GM18909 (cell line): ENCODE results near the gene SMIM15.

ENCODE experiments used
- ATAC-seq: cut with Tn5 transposase; IDR thresholded peaks from one replicate; pipeline ENCODE4 v1.9.1; 2021; ENCODE audit warnings: mild to moderate bottlenecking; ENCODE audit not compliant: unreplicated experiment, poor library complexity

SMIM15 gene

GRCh38 chr5:61162832-61163567 lies 732 bp upstream of the SMIM15 start:
- ATAC-seq, result no peak

DNA sequence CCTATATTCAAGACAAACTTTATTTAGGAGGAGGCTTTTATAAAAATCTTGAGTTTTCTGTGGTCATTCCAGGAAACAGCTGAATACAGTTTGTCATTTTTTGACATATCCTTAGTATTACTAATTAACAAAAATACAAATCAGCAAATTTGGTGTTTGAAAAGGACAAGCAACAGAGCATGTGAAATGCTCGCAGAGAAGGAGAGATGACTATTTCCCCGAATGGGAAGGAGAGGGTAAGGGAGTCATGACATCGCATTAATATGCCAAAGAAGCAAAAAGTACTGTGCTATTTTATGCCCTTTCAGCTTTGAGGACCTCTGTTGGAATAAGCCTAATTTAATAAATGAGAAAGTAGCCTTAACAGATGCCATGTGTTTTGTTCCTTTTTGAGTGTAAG lies 1.8 kb downstream of the SMIM15 start:
- ATAC-seq, result no peak

GRCh38 chr5:61159836-61160235 lies 2.4 kb downstream of the SMIM15 start:
- no peak for ATAC-seq

DNA sequence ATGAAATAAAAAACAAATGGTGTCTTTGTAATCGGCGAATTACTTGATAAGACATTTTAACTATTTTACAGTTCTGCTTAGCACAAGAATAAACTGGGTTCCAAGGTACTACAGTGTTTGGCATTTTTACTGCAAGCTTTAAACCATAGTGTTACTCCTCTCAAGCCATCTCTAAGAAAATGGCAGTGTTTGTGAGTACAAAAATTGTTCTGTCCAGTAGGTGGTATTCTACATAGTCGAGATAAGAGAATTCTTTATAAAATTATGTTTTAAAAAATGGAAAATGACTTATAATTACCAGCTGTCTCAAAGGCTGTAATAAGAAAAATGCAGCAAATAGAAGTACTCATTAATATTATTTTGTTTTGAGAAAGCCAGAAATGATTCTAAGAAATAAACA lies 3.2 kb downstream of the SMIM15 start:
- no peak for ATAC-seq

DNA sequence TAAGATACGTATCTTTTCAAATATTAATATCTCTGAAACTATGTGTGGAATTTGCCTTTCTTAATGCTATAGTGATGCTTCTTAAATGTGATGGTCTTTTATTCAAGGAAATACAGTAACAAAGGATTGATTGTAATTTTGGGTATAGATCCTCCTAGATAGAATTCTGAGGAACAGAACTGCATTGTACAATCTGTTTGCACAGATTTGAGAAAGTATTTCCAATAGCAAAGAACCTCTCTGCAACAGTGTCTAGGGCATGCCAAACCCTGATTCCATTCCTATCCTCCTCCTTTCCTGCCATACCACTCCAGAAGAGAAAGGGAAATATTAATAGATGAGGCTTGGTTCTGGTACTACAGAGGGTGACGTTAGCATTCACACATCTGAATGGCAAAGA lies 10.4 kb downstream of the SMIM15 start:
- no peak for ATAC-seq

DNA sequence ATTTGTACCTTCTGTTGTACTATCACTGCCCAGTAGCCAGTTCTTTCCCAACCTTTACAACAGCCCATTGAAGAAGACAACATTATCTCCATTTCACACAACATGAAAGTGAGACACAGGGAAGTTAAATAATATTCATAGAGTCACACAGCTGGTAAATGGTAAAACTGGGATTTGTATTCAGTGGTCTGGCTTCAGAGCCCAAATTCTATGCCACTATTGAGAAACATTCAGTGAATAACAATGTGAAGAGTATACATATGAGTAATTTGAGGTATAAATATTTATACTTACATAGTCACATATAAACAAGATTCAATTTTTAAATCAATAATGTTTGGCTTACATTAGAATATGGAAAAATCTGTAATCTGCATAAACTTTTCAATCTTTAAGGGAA lies 13.8 kb downstream of the SMIM15 start:
- no peak for ATAC-seq

- no peak for ATAC-seq
These were observed 19.5 kb downstream of the SMIM15 start for GRCh38 chr5:61142811-61143210.

DNA sequence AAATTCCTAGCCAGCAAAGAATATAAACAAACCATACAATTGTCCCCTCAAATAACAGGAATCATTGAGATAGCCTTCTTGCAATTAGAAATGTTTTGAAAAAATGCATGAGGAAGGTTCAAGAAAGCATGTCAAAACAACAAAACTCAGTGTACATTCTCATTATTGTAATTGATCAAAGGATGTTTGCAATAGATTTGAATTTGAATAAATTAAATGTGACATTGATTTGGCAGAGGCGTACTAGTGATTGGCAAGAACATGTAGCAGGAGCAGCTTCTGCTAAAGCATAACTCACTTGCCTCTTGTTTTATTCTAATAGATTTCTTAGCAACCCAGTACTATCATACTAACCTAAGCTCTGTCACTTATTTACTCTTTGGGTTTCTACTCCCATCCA lies 19.9 kb downstream of the SMIM15 start:
- ATAC-seq, result no peak

- no peak for ATAC-seq
These were observed 20.5 kb downstream of the SMIM15 start for GRCh38 chr5:61141801-61142200.

DNA sequence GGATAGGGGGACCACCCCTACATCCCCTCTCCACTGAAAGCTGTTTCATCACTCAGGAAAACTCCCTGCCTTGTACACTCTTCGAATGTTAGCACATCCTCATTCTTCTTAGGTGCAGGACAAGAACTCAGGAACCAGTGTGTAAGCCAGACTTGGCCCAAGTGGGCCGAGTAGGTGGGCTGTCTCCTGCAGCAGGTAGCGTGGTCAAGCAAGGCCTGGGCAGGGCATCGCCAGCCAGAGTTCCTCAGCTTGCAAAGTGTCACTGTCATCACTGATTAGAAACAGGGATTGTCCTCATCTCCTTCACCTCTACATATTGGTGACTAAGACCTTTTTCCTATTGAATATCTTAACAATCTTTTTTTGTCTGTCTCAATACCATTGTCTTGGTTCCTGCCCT lies 22.3 kb downstream of the SMIM15 start:
- no peak for ATAC-seq

DNA sequence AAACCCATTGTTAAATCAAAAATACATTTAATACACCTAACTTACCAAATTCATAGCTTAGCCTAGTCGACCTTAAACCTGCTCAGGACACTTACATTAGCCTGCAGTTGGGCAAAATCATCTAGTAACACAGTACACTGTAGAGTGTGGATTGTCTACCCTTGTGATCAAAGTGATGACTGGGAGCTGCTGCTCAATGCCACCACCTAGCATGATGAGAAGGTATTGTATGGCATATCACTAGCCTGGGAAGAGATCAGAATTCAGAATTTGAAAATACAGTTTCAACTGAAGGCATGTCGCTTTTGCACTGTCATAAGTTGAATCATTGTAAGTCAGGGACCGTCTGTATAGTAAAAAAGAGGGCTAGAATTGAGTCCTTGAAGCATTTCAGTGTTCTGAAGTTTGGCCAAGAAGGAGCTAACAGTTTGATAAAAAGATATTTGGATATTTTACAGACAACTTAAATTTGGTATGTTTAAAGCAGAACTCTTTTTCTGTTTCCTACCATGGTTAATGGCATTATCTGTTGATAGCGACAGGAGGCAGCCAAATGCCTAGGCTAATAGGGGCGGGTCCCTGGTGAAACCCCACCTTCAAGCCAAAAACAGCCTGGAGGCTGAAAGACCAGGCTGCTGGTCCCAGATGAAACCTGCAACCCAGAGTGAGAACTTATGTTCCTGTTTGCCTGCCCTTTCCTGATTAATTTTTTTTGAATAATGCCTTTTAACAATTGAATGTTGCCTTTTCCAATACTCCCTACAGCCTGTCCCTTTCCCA lies 23.0 kb downstream of the SMIM15 start:
- no peak for ATAC-seq

DNA sequence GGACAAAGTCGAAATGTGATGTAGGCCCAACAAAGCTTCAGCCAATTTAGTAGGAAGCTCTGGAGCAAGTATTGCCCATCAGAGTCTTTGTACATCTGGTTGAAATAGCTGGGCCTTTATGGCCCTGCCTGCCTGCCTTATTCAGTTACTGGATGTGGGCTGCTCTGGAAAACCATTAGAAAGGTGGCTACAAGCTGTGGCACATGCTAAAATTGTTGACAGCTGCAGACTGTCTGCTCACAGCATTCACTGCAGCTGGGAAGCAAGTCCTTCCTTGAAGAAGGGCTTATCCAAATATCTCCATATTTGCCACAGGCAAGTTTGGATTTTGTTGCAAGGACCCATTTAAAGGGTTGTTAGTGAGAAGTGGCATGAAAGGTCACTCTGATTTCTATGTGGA lies 24.4 kb downstream of the SMIM15 start:
- no peak for ATAC-seq

DNA sequence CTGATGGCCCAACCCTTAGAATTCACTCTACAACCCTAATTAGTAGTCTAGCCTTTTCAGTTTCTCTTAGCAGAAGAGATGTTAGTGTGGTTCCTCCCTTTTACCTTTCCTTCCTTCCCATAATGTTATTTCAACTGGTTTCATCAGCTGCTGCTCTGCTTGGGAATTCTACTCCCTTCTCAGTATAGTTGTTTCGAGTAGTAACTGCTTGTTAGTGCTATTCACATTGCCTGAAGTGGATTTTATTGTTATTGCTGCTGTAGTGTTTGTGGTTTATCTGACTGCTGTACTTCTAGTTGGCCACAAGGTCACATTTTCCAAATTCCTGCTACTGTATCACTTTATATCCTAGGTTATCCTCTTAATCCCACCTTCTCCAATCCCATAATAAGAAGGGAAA lies 29.7 kb downstream of the SMIM15 start:
- ATAC-seq, result no peak

GRCh38 chr5:61130289-61130688 lies 32.0 kb downstream of the SMIM15 start:
- ATAC-seq, result no peak

DNA sequence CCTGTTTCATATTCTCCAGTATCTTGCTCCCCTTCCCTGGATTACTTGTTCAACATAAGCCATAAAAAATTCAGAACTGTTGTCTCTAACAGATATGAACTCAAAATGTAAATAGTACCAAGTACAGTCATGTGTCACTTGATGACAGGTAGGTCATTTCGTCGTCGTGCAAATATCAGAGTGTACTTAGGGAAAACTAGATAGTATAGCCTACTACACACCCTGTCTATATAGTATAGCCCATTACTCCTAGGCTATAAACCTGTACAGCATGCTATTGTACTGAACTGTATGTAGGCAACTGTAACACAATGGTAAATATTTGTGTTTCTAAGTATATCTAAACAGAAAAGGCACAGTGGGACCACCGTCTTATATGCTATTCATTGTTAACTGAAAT lies 39.1 kb downstream of the SMIM15 start:
- no peak for ATAC-seq

DNA sequence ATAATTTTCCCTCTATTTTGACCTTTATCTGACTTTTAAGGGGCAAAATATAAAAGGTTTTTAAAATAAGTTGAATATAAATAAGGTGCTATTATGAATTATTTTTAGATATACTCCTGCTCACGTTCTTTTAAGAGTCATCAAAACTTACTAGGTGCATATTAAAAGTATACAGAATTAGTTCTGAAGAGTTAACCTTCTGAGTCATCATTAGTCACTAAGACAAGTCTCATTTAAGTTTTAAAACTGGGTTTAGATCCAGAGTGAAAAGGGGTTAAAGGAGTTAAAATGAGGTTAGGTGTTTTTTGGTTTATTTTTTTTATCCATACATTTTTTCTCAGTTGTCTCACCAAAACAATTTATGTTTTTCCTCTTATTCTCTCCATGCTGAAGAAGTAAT lies 41.7 kb downstream of the SMIM15 start:
- no peak for ATAC-seq

- no peak for ATAC-seq
These were observed 43.2 kb downstream of the SMIM15 start for GRCh38 chr5:61119066-61119465.

GRCh38 chr5:61115968-61116367 lies 46.3 kb downstream of the SMIM15 start:
- no peak for ATAC-seq

DNA sequence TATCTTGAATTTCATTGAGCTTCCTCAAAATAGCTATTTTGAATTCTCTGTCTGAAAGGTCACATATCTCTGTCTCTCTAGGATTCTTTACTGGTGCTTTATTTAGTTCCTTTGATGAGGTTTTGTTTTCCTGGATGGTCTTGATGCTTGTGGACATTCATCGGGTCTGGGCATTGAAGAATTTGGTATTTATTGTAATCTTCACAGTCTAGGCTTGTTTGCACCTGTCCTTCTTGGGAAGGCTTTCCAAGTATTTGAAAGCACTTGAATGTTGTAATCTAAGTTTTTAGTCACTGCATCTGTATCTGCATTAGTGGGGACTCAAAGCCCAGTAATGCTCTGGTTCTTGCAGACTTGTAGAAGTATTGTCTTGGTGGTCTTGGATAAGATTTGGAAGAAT lies 47.8 kb downstream of the SMIM15 start:
- no peak for ATAC-seq
